Measurements from ENCODE around the gene ZNHIT2. TPM values are rescaled to one million over a fixed set of nuclear protein-coding genes. Genes with fewer than 3 reads are reported as not detected.

ZNHIT2 gene
- total and polyA plus RNA-seq, 10 of the 15 experiments (the other 5 are each of a cell fraction or from before 2014, with no cell fraction given): 0.24 to 20.4 (median 15.5) TPM; not detected in 1

DNA sequence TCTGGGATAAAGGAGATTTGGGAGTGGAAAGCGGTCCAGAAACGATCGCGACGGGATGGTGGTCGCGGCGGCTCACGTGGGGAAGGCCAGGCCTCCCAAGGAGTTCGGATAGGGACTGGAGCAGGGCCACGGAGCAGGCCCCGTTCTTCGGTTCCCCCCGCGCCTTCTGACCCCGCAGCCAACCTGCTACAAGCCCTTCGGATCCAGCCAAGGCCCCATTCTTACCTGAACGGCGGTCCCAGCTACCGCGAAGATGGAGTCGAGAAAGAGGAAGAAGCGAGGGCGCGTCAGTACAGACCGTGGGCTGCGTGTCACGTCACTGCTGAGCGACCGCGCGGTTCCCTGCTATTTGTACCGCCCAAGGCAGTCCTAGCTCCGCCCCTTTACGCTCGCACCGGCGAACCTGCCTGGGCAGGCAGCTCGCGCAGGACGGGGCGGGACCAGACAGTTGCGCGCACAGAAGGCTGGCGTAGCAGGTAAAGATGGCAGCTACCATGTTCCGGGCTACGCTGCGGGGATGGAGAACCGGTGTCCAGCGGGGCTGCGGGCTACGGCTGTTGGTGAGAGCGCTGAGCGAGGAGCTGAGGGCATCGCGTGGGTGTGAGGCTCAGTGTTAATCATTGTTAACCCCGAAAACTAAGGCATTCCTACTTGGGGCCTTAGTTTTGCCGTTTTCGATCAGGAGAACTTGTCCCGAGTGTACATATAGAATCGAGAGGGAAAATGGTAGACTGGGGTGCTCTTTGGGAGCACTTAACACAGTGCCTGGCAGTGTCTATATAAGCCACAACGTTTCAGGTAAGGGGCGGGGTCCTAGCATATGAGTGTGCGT is 4.6 kb upstream of the ZNHIT2 start, which contains the start of the genes FAU and MRPL49 (continued):
- TF ChIP-seq, protein P1, sequence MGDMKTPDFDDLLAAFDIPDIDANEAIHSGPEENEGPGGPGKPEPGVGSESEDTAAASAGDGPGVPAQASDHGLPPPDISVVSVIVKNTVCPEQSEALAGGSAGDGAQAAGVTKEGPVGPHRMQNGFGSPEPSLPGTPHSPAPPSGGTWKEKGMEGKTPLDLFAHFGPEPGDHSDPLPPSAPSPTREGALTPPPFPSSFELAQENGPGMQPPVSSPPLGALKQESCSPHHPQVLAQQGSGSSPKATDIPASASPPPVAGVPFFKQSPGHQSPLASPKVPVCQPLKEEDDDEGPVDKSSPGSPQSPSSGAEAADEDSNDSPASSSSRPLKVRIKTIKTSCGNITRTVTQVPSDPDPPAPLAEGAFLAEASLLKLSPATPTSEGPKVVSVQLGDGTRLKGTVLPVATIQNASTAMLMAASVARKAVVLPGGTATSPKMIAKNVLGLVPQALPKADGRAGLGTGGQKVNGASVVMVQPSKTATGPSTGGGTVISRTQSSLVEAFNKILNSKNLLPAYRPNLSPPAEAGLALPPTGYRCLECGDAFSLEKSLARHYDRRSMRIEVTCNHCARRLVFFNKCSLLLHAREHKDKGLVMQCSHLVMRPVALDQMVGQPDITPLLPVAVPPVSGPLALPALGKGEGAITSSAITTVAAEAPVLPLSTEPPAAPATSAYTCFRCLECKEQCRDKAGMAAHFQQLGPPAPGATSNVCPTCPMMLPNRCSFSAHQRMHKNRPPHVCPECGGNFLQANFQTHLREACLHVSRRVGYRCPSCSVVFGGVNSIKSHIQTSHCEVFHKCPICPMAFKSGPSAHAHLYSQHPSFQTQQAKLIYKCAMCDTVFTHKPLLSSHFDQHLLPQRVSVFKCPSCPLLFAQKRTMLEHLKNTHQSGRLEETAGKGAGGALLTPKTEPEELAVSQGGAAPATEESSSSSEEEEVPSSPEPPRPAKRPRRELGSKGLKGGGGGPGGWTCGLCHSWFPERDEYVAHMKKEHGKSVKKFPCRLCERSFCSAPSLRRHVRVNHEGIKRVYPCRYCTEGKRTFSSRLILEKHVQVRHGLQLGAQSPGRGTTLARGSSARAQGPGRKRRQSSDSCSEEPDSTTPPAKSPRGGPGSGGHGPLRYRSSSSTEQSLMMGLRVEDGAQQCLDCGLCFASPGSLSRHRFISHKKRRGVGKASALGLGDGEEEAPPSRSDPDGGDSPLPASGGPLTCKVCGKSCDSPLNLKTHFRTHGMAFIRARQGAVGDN (IDR thresholded peaks at IDR 0.05): peak; percentile 22; the same call in 1 of the 2 replicates
- TF ChIP-seq POLR2A (IDR thresholded peaks at IDR 0.05; ENCODE audit: low read depth, low read length) (peak; percentile 95), CEBPB (IDR thresholded peaks at IDR 0.05; ENCODE audit: borderline replicate concordance in 1 of 2, low read depth in 2 of 2, low read length in 2 of 2) (no peak), RELA (IDR thresholded peaks at IDR 0.05; ENCODE audit: borderline replicate concordance, partially characterized antibody) (peak; percentile 39), NRF1 (conservative IDR thresholded peaks at IDR 0.05; ENCODE audit: low read depth, low read length) (peak; percentile 91), CHD1 (IDR thresholded peaks at IDR 0.05; ENCODE audit: low read depth, low read length) (no peak)

DNA sequence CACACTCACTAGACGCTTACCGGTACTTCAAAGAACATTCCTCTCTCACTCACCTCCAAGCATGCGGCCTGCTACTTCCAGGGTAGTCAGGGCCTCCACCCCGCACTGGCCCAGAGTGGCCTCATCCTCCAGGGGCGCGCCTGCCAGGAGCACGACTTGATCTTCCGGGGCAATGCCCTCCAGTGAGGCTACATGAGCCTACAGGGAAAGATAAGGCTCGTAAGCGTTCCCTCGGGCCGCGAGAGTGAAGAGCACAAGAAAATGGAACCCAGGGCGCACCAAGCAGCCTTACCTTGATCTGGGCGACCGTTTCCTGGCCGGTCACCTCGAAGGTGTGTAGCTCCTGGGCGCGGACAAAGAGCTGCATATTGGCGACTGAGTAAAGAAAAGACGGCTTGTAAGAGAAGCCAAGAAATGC is 4.0 kb upstream of the ZNHIT2 start:
- no peak for FAIRE-seq
- peak overlapping the region; percentile 79 for H3K4me2 ChIP-seq (ENCODE audit: control insufficient read depth, insufficient read depth)
- H3K9ac ChIP-seq (ENCODE audit: control insufficient read depth, insufficient read depth, low read length): peak overlapping the region; percentile 97
- 2% methylated on average over 22 of the region's 22 CpGs for WGBS (ENCODE audit: insufficient coverage, insufficient replicate concordance, low lambda C conversion rate, missing lambda C conversion rate)
- peak overlapping the region; percentile 85 for H3K4me3 ChIP-seq
- DNase-seq (ENCODE audit: low read depth, low spot score): no peak
- no TSS peak for BruUV-seq (replicated peaks)
- peaks cover 49% of the 10 kb centered on the region for H3K79me2 ChIP-seq (ENCODE audit: control insufficient read depth, insufficient read depth, low read length)
- CTCF ChIA-PET: interaction anchor here (0.7 to 3.1 kb wide), 20 partner anchors 8 to 334 kb away, joined by 3 to 40 read pairs (median 4); partner anchors contain the start of genes ARL2, CAPN1, CDC42BPG and POLA2
- no peaks in the 10 kb centered on the region for H4K20me1 ChIP-seq (ENCODE audit: control insufficient read depth, insufficient read depth)
- H3K36me3 ChIP-seq (ENCODE audit: control insufficient read depth in 2 of 2, insufficient read depth in 2 of 2, low read length in 1 of 2): peaks cover 14 to 33% of the 10 kb centered on the region in 2 experiments
- peak; percentile 17 for ATAC-seq
- H3K27me3 ChIP-seq (replicated peaks in 1 of 2; ENCODE audit: control insufficient read depth in 2 of 2, insufficient read depth in 2 of 2, low read length in 1 of 2): no peaks in the 10 kb centered on the region
- peaks cover 19% of the 10 kb centered on the region for H3K4me1 ChIP-seq (ENCODE audit: control insufficient read depth, insufficient read depth, low read length)
- H2AFZ ChIP-seq (ENCODE audit: control insufficient read depth, low read depth, low read length): no peak overlapping the region
- peak overlapping the region; percentile 80 for H3K27ac ChIP-seq (ENCODE audit: control insufficient read depth, insufficient read depth)
- intact Hi-C loops (cut with micrococcal nuclease; ENCODE audit: unreplicated experiment): no loop called here
- POLR2A ChIA-PET: interaction anchor here (0.5 to 3.1 kb wide), 23 partner anchors 8 to 807 kb away, joined by 3 to 31 read pairs (median 5); partner anchors contain the start of genes ARL2, CAPN1, CDC42BPG and DPF2
- in situ Hi-C loops (cut with MboI): no loop called here
- RAD21 ChIA-PET (ENCODE audit: unreplicated experiment): interaction anchor here (0.8 to 3.3 kb wide), 12 partner anchors 10 to 343 kb away, joined by 3 to 34 read pairs (median 6); partner anchors contain the start of genes ARL2, CAPN1, SAC3D1 and SF1
- SMC1A ChIA-PET (ENCODE audit: uncharacterized antibody, unreplicated experiment): interaction anchor here (0.8 to 3.5 kb wide), 10 partner anchors 10 to 317 kb away, joined by 3 to 15 read pairs (median 6); partner anchors contain the start of genes ARL2, BATF2, CAPN1 and SNX15
- no peaks in the 10 kb centered on the region for H3K9me3 ChIP-seq (replicated peaks; ENCODE audit: control insufficient read depth, insufficient read depth, low read length)
- TF ChIP-seq, protein P2, sequence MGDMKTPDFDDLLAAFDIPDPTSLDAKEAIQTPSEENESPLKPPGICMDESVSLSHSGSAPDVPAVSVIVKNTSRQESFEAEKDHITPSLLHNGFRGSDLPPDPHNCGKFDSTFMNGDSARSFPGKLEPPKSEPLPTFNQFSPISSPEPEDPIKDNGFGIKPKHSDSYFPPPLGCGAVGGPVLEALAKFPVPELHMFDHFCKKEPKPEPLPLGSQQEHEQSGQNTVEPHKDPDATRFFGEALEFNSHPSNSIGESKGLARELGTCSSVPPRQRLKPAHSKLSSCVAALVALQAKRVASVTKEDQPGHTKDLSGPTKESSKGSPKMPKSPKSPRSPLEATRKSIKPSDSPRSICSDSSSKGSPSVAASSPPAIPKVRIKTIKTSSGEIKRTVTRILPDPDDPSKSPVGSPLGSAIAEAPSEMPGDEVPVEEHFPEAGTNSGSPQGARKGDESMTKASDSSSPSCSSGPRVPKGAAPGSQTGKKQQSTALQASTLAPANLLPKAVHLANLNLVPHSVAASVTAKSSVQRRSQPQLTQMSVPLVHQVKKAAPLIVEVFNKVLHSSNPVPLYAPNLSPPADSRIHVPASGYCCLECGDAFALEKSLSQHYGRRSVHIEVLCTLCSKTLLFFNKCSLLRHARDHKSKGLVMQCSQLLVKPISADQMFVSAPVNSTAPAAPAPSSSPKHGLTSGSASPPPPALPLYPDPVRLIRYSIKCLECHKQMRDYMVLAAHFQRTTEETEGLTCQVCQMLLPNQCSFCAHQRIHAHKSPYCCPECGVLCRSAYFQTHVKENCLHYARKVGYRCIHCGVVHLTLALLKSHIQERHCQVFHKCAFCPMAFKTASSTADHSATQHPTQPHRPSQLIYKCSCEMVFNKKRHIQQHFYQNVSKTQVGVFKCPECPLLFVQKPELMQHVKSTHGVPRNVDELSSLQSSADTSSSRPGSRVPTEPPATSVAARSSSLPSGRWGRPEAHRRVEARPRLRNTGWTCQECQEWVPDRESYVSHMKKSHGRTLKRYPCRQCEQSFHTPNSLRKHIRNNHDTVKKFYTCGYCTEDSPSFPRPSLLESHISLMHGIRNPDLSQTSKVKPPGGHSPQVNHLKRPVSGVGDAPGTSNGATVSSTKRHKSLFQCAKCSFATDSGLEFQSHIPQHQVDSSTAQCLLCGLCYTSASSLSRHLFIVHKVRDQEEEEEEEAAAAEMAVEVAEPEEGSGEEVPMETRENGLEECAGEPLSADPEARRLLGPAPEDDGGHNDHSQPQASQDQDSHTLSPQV (IDR thresholded peaks at IDR 0.05): no peak
- TF ChIP-seq, protein P3, sequence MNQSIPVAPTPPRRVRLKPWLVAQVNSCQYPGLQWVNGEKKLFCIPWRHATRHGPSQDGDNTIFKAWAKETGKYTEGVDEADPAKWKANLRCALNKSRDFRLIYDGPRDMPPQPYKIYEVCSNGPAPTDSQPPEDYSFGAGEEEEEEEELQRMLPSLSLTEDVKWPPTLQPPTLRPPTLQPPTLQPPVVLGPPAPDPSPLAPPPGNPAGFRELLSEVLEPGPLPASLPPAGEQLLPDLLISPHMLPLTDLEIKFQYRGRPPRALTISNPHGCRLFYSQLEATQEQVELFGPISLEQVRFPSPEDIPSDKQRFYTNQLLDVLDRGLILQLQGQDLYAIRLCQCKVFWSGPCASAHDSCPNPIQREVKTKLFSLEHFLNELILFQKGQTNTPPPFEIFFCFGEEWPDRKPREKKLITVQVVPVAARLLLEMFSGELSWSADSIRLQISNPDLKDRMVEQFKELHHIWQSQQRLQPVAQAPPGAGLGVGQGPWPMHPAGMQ (IDR thresholded peaks at IDR 0.05; ENCODE audit: borderline replicate concordance): no peak
- TF ChIP-seq BACH1 (IDR thresholded peaks at IDR 0.05; ENCODE audit: borderline replicate concordance) (no peak), CHD4 (IDR thresholded peaks at IDR 0.05) (no peak), HDAC6 (IDR thresholded peaks at IDR 0.05; ENCODE audit: unreplicated experiment) (no peak)

Measured in GM12878 (cell line).